T47D (cell line): ENCODE measurements around the gene DNLZ.
A peak's percentile ranks its signal among the peaks of the same experiment; 100 is the strongest.

Experiments used
- DNase-seq, 2 experiments: peaks; one replicate each; pipeline versions ENCODE4 v3.0.0 to v3.0.0-alpha.2; 2011 to 2012; ENCODE audit warnings: low read depth in 1 of 2, low spot score in 1 of 2
- JUND ChIP-seq: IDR thresholded peaks from 2 replicates; pipeline ENCODE4 v1.6.1; 2012; ENCODE audit warnings: low read depth
- in situ Hi-C: cut with HindIII; loops from 2 replicates; pipeline ENCODE4 v1.10.0; 2016; ENCODE audit warnings: low sequenced_read_pairs, low pct_unique_long_range_greater_than_20kb

DNLZ gene

GRCh38 chr9:136339173-136339957, 24.2 kb downstream of the DNLZ start:
- in situ Hi-C loops = no loop called here
- TF ChIP-seq JUND = no peak
- peak; percentile 83 to 86 for DNase-seq

- DNase-seq = no peak
Observed at GRCh38 chr9:136338511-136338910, 25.0 kb downstream of the DNLZ start.

GRCh38 chr9:136337416-136338395, 25.8 kb downstream of the DNLZ start:
- TF ChIP-seq JUND = no peak
- in situ Hi-C loops = no loop called here
- no peak for DNase-seq

More at GRCh38 chr9:136338511-136338910, 25.0 kb downstream of the DNLZ start:
- in situ Hi-C loops = no loop called here
- TF ChIP-seq JUND = no peak

- in situ Hi-C loops = no loop called here
- DNase-seq = no peak
- no peak for TF ChIP-seq JUND
Observed at GRCh38 chr9:136336881-136337280, 26.7 kb downstream of the DNLZ start.

- in situ Hi-C loops = no loop called here
Observed at GRCh38 chr9:136336156-136336870, 27.2 kb downstream of the DNLZ start.

GRCh38 chr9:136335296-136336155, 28.0 kb downstream of the DNLZ start:
- in situ Hi-C loops = no loop called here
- no peak for TF ChIP-seq JUND
- DNase-seq = no peak

More at GRCh38 chr9:136336156-136336870, 27.2 kb downstream of the DNLZ start:
- no peak for TF ChIP-seq JUND
- no peak for DNase-seq

GRCh38 chr9:136334541-136334940, 29.0 kb downstream of the DNLZ start:
- DNase-seq = no peak
- TF ChIP-seq JUND = no peak
- in situ Hi-C loops = no loop called here

GRCh38 chr9:136333486-136333885, 30.1 kb downstream of the DNLZ start:
- in situ Hi-C loops = no loop called here
- no peak for TF ChIP-seq JUND
- no peak for DNase-seq

GRCh38 chr9:136333045-136333444, 30.5 kb downstream of the DNLZ start:
- TF ChIP-seq JUND = no peak
- in situ Hi-C loops = no loop called here
- DNase-seq = no peak

- no peak for TF ChIP-seq JUND
- in situ Hi-C loops = no loop called here
Observed at GRCh38 chr9:136332482-136332983, 31.0 kb downstream of the DNLZ start.

More at GRCh38 chr9:136332482-136332983, 31.0 kb downstream of the DNLZ start:
- DNase-seq = no peak
